ENCODE results near the gene MAPKAP1.

The MAPKAP1 gene

DNA sequence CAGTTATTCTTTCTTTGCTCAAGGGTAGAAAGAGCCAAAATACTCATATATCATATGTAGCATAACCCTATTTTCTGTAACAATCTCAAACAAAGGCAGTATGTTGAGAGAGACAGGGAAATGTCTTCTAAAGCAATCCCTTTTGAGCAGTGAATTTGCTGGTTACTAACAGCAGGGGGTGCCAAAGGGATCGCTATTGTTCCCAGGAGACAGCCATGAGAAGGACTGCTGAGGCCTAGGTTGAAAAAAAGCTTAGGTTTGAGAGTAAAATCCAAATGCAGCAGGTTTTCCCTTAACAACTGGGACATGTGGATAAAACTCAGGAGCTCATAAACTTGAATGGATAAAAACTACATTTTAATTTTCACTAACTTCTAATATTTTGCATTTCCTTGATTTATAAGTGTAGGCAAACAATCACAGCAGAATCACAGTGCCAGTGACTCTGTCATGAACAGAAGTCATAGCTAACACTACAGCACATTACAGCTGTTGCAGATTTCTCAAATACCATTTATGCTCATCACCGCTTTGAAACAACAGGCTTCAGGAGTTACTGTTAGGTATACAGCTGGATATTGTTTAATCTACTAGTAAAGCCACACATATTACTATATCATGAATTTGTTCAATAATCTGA is 148.4 kb downstream of the MAPKAP1 start:
- peak; percentile 86 for DNase-seq

DNA sequence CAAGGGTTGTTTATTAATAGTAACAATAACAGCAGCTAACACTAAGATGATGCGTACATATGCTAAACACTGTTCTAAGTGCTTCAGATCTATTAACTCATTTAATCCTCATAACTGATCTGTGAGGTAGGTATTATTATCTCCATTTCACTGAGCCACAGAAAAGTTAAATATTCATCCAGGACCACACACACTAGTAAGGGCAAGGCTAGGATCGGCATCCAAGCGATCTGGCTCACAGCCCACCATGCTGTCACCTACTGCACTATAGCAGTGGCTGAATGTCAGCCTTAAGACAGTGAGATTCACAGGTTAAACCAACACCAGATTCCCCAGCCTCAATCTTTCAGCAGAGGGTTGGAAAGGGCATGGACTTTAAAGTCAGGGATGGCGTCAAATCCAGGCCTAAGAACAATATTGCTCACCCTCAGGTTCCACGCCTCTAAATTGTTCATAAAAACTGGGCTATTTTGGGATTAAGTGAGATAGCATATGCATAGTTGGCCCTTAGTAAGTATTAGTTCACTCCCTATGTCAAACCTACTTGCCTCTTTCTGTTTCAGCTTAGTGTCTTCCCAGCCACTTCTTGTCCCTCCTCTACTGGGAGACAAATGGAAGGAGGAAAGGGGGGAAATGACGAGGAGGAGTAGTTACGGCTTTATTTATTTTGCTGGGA is 150.8 kb downstream of the MAPKAP1 start:
- no peak for DNase-seq

DNA sequence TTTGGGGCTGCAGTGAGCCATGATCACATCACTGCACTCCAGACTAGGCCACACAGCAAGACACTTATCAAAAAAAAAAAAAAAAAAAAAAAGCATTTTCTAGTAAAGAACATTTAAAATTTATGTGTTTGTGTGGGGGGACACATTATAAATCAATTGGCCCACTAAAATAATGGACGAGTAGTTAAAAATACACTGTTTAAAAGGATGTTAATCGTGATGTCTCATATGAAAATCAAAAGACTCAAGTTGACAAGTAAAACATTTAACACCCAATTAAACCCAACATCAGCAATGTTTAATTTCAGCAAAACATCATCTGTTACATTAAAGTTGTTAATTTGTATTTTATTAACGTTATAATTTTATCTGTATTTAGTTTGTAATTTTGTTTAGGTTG is 152.3 kb downstream of the MAPKAP1 start:
- DNase-seq: no peak

DNA sequence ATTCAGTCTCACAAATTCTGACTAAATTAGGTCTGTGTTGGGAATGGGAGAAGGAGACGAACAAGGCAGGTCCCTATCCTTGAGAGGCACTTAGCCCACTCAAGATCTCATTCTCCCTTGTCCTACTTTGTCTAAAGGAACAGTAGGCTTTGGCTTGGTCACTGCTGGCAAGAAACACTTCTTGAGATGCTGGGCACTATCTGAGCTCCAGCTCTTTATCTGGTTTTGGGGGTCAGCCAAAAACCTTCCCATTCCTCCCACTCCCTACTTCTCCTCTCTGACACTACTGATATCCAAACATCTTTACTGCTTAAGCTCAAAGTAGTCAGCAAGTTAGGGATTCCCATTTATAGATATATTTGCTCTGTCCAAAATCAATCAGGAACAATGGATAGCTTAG is 155.2 kb downstream of the MAPKAP1 start:
- DNase-seq: no peak

DNA sequence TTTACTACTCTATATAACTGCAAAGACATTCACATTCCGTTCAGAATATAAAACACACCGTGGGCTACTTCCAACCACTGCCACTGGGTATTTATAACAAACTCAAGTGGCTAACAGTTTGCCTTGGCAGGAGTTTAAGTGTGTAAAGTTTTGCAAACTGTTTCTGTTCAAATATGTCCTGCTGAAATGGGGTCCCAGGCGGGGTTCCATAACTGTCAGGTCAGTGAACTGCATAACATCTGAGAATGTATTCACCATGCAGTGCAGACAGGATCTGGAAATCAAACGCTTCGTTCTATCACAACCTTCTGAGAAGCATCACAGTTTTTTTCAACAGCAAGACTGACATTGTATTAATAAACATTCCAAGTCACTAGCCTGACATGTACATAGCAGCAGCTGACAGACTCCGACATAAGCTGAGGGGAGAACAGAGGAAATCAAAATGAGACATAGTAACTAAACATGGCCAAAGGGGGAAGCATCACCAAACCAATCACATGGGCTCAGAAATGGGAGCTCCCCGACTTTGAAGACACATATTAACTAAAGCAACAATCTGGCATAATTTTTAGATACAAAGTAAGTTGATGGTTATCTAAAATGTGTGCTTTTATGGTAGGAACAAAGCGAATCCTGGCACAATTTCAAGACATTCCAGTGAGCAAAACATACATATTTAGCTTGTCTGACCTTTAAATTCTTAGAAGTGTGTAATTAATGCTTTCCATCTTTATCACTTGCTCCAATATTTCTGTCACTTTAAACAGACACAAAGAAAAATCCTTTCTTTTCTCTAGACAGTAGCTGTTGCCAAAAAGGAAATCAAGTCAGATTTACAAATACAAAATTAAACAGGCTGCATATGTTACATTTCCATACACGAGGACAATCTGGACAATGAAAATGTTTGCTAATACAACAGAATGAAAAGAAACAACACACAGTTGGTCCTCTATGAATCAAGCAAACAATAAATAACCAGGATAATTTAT is 156.8 kb downstream of the MAPKAP1 start:
- DNase-seq: no peak

DNA sequence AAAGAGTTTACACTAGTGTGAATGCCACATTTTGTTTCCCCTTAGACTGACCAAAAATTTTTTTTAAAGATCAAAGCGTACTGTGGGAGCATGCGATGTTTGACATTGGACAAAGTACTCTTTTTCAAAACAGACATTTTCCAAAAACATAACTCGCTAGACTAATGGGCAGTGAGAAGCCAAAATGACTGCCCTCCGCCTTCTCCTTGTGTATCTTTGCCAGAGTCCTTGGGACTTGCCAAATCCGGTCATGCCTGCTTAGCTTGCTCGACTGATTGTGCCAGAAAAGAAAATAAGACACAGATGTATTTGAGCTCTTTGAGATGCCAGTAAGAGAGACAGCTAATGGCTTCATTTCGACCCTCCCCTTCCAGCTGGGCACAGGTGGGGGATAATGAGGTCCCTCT is 157.5 kb downstream of the MAPKAP1 start:
- no peak for DNase-seq

DNA sequence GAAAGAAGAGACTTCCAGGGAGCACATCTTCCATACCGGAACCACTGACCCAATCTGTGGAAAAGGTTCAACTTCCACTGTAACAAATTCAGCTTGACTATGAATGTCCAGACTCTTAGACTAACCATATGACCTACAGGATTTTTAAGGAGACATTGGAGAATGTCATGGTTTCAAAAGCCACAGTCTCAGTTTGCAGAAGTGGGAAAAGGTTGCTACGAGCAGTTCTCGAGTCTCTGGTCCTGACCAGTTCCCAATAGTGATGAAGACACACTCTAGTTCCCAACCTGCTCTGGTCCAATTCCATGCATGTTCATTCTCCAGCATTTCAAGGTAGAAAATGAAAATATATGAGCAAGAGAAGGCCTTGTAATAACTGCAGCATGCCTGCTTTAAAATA is 158.0 kb downstream of the MAPKAP1 start:
- DNase-seq: no peak

DNA sequence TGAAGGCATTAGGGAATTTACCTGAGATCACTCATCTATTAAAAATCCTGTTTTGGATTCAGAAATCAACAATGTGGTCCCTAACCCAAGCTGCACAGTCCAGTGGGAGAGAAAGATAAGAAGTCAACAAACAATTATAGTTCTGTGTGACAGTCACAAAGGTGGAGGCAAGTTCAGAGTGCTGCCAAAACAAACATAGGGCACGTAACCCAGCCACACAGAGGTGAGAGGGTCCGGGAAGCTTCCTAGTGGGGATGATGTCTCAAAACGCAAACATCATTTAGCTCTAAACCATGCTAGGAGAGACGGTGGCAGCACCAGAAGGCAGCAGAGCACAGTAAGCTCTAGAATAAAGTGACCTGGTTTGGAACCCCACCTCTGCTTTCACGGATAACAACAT is 158.9 kb downstream of the MAPKAP1 start:
- DNase-seq: no peak

DNA sequence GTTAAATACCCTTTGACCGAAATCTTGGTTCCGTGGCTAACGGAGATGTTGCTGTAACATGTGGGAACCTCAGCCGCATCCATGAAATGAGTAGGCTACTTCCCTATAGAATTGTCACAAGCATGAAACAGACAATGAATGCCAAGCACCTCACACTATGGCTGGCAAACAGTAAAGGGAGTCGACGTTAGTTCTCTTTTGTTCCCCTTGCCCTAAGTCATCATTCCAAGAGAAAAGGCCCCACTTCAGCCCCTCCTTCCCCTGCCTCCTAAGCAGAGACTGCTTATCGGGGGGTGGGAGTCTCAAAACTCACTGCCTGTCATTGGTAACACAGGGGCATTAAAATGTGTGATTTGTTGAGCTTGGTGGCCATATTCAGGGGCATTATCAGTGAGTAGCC is 159.6 kb downstream of the MAPKAP1 start:
- DNase-seq: no peak

DNA sequence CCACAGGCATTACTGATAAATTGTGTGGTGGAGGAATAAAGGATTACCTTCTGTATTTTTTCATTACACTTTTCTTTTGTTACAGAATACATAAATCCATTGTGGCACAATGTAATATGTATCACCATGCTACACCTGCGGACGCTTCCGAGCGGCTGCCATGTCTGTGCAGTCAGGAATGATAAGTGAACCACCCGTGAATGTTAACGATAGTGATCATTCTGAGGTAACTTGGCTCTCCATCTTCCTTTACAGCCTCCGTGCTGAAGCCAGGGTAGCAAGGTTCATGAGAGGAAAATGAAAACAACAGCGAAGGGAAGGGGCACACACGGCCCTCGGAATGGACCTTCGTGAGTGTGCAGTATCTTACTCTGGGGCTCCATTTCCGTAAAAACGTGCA is 161.2 kb downstream of the MAPKAP1 start:
- no peak for DNase-seq

DNA sequence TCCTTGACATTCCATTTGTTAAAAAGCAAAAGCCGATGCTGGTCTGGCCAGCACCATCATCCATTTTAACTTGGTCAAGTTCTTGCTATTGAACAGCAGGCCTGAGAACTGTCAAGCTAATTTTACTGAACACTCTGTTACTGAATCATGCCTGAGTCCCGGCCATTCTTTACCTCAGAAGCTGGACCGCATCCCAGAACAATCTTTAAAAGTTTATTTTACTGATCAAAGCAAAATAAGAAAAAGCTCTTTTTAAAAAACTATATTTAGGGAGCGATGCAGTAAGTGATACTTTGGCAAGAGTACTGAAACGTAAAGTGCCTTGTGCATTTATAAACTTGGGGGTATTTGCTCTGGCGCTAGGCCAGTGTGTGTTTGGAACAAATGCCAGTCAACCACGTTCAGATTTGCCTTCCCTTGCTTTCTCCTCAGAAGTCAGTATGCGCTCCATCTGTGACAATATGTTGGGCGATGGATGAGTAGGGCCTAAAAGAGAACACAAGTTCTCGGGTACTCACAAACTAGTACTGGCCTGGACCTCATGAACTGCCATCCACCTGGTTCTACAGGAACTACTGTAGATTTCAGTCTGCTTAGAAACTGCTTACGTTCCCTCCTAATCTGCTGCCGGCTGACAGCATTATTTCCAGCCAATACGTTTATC is 161.9 kb downstream of the MAPKAP1 start:
- DNase-seq: no peak

DNA sequence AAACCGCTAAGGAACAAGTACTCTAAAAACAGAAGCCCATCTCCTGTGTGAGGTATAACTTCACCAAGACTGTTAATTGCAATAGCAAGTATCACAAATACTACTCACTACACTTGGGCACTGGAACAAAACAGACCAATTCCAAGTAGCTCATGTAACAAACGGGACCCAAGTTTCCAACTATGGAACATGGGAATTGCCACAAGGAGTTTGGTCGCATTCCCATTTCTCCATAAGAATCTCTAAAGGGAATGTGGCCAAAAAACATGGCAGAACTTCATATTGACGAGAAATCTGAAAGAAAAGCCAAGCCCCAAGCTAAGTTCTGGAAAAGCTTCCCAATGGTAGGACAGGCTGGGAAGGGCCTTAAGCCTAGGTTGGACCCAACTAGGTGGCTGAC is 162.5 kb downstream of the MAPKAP1 start:
- DNase-seq: no peak

DNA sequence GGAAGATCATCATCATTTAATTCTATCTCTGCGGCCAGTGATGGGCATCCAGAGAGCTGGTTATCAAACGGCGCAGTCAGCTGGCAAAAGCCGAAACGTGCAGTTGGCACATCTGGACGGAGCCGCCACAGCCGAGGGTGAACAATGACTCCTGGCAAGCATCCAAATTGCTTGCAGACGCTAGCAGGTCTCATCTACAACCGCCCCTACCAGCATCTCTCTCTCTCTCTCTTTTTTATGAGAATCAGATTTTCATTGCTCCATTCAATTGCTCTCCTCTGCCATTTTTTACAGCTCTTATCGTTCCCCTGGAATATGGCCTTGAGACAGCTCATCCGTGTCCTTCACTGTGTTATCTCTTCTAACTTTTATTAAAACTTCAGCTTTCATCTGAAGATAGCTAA is 165.2 kb downstream of the MAPKAP1 start:
- DNase-seq: no peak

DNA sequence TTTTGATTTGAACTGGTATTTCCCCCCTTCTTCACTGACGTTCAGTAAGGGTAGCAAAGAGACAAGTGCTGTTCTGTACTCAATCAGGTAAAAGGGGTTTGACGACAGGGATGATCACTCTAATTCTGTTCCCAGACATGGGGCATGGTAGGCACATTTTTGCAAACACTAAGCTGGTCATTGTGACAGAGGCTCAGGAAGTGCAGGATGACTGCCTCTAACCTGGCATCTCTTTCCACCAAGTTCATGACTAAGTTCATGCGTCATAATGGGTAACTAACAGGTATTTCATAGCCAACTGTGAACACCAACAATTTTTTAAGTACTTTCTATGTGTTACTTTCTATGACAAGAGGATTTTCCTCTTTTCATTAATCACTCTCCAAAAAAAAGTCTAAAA is 166.5 kb downstream of the MAPKAP1 start:
- DNase-seq: no peak

DNA sequence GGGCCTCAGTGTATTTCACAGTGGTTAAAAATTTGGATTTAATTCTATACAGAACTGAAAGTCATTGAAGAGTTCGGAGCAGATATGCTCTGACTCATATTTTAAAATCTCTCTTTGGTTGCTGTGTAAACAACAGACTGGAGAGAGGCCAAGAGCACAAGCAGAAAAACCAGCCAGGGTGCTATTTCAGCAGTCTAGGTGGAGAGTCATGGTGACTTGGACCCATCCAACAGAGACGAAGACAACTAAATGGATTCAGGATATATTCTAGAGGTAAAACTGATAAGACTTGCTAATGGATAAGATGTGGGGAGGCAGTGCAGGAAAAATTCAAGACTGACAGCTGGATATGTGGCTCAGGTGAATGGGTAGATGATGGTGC is 168.9 kb downstream of the MAPKAP1 start:
- no peak for DNase-seq

DNA sequence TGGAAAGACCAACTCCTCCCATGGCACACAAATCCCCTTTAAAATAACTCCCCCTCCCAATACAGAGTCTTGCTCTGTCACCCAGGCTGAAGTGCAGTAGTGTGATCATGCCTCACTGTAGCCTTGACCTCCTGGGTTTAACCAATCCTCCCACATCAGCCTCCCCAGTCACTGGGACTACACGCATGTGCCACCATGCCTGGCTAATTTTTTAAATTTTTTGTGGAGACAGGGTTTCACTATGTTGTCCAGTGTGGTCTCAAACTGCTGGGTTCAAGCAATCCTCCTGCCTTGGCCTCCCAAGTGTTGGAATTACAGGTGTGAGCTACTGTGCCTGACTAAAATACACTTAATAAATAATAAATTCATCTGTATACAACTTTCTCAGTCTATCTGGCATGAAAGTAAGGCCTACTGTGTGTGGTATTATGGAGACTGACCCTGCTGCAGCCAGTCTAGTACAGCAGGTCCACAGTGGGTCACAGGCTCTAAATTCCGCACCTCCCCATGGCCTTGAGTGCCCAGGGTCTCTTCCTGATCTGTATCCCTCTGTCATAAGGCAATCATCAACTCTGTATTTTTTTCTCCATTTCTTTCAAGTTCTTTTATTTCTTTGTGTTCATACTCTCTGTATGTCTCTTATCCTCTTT is 169.4 kb downstream of the MAPKAP1 start:
- DNase-seq: no peak

DNA sequence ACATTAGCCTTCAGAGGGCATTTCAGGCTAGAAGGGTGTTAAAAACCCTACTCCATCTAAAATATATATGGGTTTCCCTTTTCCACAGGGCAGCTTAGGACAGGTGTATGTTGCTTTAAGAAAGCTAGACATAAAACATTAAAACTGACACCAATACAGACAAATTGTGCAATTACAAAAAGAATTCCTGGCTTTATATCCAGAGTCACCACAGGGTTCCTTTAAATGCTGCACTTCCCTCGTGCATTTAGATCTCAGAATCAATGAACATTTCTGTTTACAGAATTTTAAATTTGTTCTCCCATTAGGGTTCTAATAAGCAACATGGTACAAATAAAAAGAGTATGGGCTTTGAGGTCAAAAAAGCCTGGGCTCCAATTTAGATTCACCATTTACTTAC is 170.2 kb downstream of the MAPKAP1 start:
- DNase-seq: no peak

DNA sequence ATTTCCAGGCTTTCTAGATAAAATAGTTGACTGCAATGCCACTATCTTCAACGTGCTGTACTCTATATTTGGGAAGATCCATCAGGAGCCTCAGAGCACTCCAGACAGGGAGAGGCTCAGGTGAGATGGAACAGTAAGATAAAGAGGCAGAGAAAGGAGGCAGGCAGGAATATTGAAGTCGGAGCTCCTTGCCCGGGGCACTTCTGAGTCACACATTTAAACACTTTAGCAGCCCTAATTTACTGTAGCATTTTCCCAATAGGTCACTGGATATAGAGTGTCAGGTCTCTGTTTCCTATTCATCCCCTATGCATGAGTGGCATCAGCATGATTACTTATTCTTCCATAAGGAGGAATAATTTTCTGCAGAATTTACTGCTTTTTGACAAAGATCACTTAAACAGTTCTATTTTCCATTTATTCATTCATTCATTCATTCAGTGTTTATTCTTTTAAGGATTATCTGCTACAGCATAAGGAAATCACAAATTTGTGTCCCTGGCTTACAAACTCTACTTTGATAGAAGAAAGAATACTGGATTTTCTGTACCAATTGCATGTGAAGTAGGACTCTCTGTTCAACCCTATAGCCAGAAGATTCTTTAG is 170.7 kb downstream of the MAPKAP1 start:
- no peak for DNase-seq

DNA sequence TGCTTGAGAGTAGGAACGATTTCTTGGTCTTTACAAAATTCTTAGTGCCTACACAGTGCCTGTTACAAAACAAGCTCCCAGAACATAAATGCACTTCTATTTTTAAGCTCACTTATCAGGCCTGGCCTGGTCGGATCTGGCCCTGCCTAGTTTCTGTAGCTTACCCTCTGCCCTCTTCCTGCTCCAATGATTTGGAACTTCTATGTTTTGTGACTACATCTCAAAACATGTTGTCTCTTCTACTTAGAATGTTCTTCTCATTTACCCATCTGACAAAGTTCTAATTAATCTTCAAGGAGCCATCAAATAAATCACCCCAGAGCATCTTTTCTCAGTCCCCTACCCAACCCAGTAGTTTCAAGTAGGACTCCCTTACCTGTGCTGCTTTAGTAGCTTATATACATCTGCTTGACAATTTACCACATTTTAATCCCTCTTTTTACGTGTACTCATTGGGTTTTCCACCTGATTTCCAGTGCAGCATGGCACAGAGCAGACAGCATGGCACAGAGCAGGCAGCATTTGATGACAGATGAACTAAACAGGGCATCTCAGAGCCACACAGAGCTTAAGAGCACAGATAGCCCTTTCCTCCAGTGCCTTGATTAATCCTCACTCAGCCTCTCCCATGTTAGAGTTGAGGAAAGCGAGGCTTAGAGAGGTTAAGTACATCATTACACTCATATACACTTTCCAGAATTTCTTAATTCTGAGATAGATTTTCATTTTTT is 171.9 kb downstream of the MAPKAP1 start:
- DNase-seq: no peak

DNA sequence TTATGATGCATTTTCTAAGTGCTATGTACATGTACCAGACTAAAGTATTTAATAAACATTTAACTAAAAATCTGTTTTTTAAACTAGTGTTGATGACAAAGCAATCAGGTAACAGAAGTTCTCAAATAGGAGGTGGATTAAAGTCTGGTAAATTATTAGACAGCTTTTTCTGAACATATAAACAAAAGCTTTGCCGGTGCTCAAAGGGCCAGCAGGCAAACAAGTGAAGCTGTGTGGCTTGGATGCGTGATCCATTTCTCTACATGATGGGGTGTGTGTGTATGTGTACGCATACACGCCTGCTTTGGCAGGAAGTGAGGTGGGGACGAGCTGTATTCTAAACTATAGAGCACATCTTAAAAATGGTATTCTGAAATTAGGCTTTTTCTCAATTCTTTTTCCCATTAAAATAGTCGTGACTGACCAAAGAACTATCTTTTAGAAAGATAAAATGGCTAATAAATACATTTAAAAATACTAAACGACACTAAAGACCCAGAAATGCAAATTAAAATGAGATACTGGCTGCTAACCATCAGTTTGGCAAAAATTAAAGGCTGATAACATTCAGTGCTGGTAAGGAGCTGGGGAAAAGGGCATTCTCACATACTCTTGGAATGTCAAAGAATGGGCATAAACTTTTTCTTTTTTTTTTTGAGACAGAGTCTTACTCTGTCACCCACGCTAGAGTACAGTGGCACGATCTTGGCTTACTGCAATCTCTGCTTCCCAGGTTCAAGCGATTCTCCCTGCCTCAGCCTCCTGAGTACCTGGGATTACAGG is 174.0 kb downstream of the MAPKAP1 start:
- no peak for DNase-seq

DNA sequence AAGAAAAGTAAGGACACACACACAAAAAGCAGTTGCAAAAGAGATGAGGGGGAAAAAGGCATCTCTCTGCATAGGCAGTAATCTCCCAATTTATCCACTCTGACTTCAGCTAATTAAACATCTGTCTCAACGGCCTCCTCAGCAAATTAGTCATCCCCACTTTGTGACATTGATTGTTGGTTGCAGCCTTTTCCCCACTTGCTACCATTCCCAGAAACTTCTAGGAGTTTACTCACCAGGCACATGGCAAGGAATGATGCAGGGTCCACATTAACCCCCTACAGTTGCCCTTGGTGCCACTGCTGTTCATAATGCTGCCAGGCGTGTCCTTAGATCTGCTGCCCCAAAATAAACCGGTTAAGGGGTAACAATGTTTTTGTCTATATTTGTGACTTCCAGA is 174.6 kb downstream of the MAPKAP1 start:
- no peak for DNase-seq
